HL-60 (cell line): ENCODE results near the gene KCNH2.

Experiments used
- GABPA ChIP-seq: IDR thresholded peaks from 2 replicates; pipeline ENCODE4 v1.6.1; 2012; ENCODE audit warnings: low read depth
- POLR2AphosphoS5 ChIP-seq: IDR thresholded peaks from 2 replicates; pipeline ENCODE4 v1.6.1; 2012; ENCODE audit warnings: low read depth
- TF ChIP-seq, protein P1 (sequence below): IDR thresholded peaks from one replicate; pipeline ENCODE4 v1.5.1; 2011; ENCODE audit warnings: low read length, control low read depth, inconsistent platforms; ENCODE audit not compliant: insufficient read depth
- TF ChIP-seq, protein P2 (sequence below): IDR thresholded peaks from 2 replicates; pipeline ENCODE4 v1.6.1; 2012; ENCODE audit warnings: low read depth; ENCODE audit not compliant: insufficient replicate concordance

DNA sequence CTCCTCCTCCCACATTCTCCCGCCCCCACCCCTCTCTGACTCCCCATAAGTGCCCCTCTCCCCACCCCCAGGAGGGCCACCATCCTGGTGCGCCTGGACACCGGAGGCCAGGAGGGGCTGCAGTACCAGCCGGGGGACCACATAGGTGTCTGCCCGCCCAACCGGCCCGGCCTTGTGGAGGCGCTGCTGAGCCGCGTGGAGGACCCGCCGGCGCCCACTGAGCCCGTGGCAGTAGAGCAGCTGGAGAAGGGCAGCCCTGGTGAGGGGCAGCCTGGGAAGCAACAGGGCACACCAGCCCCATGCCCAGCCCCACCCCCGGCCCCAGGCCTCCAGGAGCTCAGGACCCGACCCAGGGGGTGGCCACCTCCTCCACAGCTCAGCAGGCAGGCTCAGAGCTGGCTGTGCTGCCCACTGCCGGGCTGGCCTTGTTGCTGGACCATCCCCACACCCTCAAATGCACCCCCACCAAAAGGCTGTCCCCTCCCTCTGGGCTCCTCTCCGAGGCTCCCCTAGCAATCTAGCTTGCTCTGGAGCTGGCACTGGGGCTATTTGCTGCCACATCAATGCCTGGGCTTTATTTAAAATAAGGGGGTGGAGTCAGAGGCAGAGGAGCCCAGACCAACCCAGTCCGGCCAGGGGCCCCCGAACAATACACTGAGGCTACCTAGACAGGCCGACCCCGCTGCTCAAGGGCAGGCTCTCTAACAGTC, 31.4 kb upstream of the KCNH2 start:
- no peak for TF ChIP-seq POLR2AphosphoS5
- TF ChIP-seq, protein P1, sequence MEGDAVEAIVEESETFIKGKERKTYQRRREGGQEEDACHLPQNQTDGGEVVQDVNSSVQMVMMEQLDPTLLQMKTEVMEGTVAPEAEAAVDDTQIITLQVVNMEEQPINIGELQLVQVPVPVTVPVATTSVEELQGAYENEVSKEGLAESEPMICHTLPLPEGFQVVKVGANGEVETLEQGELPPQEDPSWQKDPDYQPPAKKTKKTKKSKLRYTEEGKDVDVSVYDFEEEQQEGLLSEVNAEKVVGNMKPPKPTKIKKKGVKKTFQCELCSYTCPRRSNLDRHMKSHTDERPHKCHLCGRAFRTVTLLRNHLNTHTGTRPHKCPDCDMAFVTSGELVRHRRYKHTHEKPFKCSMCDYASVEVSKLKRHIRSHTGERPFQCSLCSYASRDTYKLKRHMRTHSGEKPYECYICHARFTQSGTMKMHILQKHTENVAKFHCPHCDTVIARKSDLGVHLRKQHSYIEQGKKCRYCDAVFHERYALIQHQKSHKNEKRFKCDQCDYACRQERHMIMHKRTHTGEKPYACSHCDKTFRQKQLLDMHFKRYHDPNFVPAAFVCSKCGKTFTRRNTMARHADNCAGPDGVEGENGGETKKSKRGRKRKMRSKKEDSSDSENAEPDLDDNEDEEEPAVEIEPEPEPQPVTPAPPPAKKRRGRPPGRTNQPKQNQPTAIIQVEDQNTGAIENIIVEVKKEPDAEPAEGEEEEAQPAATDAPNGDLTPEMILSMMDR: no peak
- TF ChIP-seq, protein P2, sequence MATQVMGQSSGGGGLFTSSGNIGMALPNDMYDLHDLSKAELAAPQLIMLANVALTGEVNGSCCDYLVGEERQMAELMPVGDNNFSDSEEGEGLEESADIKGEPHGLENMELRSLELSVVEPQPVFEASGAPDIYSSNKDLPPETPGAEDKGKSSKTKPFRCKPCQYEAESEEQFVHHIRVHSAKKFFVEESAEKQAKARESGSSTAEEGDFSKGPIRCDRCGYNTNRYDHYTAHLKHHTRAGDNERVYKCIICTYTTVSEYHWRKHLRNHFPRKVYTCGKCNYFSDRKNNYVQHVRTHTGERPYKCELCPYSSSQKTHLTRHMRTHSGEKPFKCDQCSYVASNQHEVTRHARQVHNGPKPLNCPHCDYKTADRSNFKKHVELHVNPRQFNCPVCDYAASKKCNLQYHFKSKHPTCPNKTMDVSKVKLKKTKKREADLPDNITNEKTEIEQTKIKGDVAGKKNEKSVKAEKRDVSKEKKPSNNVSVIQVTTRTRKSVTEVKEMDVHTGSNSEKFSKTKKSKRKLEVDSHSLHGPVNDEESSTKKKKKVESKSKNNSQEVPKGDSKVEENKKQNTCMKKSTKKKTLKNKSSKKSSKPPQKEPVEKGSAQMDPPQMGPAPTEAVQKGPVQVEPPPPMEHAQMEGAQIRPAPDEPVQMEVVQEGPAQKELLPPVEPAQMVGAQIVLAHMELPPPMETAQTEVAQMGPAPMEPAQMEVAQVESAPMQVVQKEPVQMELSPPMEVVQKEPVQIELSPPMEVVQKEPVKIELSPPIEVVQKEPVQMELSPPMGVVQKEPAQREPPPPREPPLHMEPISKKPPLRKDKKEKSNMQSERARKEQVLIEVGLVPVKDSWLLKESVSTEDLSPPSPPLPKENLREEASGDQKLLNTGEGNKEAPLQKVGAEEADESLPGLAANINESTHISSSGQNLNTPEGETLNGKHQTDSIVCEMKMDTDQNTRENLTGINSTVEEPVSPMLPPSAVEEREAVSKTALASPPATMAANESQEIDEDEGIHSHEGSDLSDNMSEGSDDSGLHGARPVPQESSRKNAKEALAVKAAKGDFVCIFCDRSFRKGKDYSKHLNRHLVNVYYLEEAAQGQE: no peak
- no peak for TF ChIP-seq GABPA
